NOMO-1 treated with DMSO at 0.1 percent for 48 hours (cell line): ENCODE data around the gene CDC42EP5.
"Not testable (repeated sequence)": the region's sequence is repeated elsewhere in the genome, so short reads cannot be mapped to it uniquely, and the experiment has no call there.

Experiments
- DNase-seq: peaks from one replicate; lab custom pipeline; 2025; ENCODE audit not compliant: unreplicated experiment; lab: John Stamatoyannopoulos, UW

Gene CDC42EP5

DNA sequence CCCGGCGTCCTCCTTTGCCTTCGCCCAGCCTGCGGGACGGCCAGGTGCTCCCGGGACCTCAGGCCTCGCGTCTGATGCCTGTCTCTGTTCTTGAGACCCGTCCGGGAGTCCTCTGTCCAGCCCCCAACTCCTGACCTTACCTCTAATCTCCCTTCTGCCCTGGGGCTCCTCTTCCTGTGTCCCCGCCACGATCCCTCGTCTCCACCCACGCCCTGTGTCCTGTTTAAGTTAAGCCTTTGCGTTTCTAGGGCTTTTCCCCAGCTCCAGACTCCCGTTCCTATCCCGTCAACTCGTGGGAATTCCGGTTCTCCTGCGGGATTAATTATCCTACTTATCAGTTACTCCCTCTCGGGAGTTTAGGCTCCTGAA is 23.4 kb downstream of the CDC42EP5 start:
- DNase-seq = no peak

DNA sequence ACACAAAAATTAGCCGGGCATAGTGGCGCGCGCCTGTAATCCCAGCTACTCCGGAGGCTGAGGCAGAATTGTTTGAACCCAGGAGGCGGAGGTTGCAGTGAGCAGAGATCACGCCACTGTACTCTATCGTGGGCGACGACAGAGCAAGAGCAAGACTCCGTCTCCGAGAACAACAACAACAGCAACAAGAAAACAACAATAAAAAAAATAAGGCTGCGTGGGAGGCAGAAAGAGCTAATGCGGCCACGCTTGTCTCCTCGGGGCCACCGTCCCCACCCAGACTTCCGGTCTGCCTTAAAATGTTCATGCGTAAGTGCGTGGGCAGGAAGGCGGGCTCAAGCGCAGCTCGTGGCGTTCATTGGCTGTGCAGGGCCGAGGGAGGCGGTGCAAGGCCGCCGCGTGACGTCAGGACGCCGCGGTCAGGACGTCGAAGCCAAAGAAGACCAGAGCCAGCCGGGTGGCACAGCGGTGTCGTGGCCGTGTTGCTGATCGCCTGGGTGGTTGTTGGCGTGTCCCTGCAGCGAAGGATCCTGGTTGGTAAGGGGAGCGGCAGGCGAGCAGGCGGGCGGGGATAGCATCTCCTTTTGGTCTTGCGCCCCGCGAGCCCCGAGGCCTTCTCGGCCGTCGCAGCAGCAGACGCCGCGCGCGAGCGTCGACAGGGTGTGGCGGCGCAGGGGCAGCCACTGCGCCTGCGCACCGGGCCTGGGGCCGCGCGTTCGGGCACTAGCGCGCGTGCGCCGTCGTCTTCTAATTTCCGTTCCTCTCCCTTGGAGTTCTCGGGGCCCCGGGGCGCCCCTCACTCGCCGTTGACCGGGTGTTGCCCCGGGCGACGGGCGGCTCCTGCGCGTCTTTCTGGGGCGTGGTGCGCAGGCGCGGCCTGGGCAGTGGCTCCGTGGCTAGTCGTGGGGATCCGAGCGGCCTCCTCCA is 24.1 kb downstream of the CDC42EP5 start, which contains the start of gene LENG8:
Gene LENG8 (plus strand): TSS at position 426 of the 927 bp plus-strand sequence. CDS start 2,146 bp downstream, outside the sequence.
- peak; percentile 96 for DNase-seq

DNA sequence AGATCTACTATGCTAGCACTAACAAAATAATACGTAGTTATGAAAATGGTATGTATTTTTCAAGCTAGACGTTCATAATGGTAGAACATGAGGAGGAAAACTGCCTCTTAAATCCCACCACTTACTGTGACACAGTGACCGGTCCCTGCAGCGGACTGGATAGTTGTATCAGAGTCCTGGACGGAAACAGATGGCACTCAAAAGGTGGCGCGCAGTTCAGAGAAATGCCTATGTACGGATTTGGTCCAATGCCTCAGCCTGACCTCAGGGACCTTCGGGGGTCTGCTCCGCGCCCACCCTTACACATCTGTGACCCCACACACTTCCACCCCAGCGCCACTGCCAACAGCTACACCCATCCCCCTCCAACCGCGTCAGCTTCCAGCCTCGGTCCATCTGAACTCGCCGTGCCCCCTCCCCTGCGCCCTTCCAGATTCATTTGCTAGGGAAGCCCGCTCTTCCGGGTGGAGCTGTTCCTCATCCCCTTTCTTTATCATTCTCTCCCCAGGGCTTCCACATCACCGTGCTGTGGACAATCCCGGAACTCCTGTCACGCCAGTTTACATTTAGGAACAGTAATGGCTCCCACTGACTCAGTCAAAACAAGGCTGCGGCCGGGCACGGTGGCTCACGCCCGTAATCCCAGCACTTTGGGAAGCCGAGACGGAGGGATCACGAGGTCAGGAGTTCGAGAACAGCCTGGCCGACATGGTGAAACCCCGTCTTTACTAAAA is 24.9 kb downstream of the CDC42EP5 start:
- DNase-seq = no peak

DNA sequence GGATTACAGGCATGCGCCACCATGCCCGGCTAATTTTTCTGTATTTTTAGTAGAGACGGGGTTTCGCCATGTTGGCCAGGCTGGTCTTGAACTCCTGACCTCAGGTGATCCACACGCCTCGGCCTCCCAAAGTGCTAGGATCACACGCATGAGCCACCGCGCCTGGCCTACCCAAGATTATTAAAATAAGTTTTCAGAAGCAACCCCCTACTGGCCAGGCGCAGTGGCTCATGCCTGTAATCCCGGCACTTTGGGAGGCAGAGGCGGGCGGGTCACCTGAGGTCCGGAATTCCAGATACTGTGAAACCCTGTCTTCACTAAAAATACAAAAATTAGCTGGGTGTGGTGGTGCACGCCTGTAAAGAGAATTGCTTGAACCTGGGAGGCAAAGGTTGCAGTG is 26.7 kb downstream of the CDC42EP5 start:
- not testable (repeated sequence) for DNase-seq

DNA sequence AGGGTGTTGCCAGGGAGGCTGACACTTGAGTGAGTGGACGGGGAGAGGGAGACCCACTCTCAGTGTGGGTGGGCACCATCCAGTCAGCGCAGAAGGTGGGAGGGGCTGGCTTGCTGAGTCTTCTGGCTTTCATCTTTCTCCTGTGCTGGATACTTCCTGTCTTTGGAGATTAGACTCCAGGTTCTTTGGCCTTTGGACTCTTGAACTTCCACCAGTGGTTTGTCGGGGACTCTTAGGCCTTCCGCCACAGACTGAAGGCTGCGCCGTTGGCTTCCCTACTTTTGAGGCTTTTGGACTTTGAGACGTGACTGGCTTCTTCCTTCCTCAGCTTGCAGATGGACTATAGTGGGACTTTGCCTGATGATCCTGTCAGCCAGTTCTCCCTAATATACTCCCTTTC is 28.4 kb downstream of the CDC42EP5 start:
- no peak for DNase-seq

DNA sequence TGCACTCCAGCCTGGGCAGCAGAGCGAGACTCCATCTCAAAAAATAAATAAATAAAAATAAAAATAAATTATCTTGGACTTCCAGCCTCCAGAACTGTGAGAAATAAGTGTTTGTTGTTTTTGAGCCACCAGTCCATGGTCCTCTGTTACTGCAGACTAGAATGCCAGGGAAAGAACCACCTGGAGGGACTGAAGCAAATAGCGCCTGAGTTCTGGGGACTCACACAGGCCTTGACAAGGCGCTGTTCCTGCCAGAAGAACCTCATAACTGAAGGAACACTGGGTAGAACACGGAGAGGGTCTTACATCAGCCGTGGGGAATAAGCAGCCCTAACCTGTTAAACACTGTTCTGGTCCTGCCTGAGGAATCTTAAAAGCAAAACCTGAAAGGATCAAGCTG is 32.5 kb downstream of the CDC42EP5 start:
- DNase-seq = no peak

DNA sequence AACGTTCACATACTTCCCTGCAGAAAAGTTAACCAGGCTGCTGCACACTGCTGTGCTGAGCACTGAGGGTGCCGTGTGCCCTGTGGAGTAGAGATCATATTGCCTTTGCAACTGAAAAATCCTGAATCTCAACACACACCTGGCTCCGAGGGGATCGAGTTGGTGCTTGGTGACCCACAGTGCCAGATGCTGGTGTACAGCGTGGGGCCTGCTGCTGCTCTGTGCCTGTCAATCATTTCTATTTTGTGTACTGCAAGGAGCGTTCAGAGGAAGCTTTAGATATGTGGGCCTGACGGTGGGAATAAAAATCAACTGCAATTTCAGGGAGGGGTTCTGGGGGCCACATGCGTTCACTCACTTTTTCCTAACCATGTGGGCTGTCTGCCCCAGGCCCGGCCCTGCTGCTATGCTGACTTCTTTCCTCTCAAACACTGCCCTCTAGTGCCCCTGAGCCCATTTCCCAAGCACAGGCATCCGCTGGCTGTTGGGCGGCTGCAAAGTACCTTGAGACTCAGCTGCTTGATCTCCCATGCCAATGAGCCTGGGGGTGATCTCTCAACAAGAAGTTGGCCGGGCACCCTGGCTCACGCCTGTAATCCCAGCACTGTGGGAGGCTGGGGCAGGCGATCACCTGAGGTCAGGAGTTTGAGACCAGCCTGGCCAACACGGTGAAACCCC is 33.8 kb downstream of the CDC42EP5 start:
- no peak for DNase-seq

DNA sequence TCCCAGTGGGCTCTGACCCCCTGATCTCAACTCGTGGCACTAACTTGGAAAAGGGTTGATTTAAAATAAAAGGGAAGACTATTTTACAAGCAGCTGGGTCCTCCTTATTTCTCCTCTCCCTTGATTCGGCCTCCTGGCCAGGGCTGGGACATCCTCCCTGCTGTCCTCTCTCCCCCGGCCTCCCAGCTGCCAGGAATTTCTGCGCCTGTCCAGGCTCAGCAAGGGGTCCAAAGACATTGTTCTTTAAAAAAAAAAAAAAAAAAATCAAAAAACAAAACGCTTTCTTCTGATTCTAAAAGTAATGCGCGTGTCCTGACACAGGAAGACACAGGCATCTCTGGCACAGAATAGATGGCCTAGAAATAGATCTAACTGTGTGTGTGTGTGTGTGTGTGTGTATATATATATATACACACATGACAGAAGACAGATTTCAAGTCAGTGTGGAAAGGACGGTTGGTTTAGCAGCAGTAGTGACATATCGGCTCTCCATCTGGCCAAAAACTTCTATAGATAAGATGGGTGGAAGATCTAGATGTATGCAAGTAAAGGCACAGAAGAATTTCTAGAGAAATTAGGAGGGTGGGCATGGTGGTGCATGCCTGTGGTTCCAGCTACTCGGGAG is 36.4 kb downstream of the CDC42EP5 start:
- DNase-seq = no peak

DNA sequence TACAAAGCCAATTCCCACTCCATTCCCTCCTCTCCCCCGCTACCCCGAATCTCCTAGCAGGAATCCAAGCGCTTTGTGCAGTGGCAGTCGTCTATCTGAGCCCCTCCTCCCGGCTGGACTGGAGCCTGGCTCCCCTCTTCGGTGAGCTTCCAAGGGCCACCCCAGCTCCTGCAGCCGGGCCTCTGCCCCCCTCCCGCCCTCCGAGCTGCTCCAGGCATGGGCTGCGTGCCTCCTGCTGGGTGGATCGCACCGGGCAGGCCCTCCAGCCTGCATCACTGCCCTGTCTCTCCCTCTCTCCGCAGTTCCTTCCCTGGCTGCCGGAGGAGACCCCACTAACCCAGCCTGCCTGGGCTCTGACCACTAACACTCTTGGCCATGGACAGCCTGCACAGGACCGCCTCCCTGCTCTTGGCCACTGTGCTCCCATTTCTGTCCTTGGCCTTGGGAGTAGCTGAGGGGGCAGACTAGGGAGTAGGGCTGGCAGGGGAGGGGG is 37.0 kb downstream of the CDC42EP5 start:
- no peak for DNase-seq

DNA sequence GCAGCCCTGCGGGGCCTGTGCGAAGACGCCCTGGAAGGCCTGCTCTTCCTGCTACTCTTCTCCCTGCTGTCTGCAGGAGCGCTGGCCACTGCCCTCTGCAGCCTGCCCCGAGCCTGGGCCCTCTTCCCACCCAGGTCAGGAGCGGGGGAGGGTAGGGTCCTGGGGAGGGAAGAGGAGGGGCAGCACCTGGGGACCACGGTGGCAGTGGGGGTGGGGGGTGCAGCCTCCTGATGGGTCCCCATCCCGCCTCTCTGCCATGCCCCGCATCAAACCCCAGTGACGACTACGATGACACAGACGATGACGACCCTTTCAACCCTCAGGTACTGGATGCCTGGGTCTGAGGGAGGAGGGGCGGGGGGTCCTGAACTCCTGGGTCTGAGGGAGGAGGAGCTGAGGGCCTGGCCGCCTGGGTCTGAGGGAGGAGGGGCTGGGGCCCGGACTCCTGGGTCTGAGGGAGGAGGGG is 37.5 kb downstream of the CDC42EP5 start:
- no peak for DNase-seq

DNA sequence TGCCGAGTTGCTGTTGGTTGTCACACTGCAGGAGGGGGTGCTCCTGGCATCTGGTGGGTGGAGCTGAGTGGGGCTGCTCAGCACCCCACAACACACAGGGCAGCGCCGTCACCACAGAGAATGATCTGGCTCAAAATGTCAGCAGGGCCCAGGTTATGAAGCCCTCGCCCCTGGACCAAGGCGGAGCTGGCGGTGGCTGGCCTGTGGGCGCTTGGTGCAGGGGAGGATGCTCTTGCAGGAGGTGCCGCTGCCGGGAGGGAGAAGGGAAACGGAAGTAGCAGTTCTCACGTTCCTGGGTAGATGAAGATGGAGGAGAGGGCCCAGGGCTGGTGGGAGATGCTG is 38.3 kb downstream of the CDC42EP5 start:
- DNase-seq = no peak

DNA sequence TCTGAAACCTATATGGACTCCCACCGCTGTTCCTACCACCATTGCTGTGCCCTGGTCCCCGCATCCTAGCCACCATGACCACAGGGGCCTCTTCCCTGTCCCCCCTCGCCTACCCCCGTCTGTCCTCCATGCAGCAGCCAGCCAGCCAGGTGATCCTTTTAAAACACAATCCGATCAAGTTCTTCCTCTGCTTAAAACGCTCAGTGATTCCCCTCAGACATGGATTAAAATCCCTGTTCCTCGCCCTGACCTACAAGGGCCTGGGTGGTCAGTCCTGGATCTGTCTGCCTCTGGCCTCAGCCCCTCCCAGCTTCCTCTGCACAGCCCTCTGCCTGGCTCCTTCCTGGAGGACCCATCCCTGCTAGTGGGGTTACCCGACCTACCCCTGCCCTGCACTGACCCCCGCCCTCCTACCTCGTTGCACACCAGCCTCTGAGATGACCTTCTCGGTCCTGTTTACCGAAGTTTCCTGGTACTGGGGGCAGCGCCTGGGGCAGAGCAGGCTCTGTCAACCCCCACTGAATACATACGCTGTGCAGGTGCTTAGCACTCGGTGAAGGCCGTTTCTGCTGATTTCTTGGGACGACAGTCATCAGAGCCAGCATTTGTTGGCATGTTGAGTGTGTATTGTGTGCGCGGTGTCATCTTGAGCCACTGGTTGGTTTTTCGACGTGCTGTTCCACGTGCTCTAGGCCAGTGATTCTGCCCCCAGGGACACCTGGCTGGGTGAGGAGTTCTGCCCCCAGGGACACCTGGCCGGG is 38.8 kb downstream of the CDC42EP5 start:
- DNase-seq = no peak

DNA sequence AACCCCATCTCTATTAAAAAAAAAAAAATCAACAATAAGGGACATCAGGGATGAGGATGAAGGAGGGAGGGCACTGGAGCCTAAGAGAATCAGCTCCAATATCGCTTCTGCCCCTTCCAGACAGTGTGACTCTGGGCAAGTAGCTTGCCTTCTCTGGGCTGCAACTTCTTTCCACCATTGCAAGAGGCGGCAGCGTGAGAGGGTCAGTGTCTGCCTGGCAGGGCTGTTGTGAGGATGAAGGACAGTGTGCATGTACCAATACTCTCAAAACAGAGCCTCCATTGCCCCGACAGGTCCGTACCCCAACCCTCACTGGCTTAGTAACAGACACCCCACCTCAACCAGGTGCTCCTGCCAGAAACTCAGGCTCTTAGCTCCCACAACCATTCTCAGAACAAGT is 39.4 kb downstream of the CDC42EP5 start:
- DNase-seq = no peak

DNA sequence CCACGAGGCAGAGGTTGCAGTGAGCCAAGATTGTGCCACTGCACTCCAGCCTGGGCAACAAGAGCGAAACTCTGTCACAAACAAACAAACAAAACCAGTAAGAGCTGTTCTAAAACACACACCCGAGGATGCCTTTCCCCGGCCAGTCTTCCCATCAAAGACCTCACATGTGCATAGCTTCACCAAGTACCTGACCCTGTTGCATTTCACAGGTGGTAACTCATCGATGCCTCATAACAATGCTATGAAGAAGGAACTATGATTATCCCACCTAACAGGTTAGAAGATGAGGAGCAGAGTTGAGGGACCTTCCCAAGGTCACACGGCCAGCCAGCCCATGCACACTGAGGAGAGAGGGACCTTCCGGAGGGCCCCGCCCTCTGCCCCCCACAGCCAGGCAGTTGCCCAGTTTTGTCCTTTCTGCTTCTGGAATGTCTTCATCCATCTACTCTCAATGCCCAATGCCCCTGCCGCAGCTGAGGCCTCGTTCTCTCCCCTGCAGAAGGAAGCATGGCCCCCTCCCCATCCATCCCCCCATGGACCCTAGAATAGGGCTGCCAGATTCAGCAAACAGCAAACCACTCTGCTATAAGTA is 40.9 kb downstream of the CDC42EP5 start:
- no peak for DNase-seq

DNA sequence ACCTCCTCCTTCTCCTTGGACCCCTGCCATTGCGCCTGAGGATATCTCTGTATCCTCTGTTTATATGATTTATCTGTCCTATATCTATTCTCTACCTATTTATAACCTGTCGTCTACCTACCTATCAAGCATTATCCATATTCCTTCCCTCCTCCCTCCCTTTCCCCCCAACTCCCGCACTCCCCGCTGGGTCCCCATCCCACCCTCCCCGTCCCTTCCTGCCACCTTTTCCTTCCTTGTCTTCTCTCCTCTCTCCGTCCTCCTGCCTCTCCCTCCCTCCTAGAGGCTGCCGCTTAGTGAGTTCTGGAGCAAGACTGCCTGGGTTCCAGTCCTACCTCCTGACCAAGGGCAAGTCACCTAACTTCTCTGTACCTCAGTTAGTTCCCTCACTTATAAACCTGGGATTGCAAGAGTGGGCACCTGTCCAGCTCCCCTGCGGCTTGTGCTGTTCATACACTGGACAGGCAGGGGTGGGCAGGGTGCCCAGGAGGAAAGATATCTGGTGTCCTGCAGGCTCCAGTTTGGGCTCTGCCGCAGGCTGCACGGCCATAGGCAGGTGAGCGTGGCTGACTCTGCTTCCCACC is 41.7 kb downstream of the CDC42EP5 start:
- DNase-seq = no peak

DNA sequence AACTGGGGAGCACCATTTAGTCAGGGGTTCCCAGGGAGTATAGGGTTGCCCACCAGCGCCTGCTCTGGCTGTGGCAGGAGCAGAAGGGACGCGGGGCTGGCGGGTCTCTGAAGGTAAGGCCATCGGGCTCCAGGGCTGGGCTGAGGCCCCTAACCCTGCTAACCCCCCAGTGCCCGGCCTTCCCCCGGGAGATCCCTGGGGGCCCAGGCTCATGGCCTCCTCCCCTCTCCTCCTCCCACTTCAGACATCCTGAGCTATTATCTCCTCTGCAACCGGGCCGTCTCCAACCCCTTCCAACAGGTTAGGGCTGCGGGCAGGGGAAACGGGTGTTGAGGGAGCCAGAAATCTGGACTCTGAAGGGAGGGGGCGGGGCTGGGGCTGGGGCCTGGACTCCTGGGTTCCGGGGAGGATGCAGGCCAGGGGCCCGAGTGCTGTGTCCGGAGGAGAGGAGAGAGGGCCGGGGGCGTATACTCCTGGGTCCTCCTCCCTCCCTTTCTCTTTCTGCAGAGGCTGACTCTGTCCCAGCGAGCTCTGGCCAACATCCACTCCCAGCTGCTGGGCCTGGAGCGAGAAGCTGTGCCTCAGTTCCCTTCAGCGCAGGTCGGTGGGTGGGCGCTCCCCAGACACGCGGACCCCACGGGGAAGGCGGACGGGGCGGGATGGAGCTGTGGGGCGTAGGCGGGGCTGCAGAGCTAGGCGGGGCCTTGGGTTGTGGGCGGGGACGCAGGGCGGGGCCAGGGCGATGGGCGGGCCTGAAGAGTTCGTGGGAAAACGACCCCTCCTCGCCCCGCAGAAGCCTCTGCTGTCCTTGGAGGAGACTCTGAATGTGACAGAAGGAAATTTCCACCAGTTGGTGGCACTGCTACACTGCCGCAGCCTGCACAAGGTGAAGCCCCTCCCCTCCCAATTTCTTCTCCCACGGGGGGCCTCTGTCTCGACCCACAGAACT is 42.5 kb downstream of the CDC42EP5 start:
- no peak for DNase-seq

DNA sequence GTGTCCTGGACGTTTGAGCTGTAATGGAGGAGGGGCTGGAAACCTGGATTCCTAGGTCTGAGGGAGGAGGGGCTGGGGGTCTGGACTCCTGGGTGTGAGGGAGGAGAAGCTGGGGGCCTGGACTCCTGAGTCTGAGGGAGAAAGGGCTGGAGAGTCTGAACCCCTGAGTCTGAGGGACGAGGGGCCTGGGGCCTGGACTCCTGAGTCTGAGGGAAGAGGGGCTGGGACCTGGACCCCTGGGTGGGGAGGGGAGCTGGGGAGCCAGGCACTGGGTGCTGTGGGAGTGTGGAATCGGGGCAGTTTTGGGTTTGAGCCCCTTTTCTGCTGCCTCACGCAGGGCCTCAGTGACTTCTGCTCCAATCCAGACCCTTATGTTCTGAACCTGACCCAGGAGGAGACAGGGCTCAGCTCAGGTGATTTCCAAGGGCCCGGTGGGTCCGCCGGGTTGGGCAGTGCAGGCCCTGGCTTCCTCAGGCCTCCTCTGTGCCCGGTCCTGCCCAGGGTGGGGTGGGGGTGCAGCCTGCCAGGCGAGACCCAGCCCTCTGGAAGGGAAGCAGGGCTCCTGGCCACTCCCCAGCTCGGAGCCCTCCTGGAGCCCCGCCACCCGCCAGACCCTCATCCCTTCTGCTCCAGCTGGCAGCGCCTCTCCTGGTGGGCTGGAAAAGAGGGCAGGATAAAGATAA is 43.4 kb downstream of the CDC42EP5 start:
- DNase-seq = no peak

DNA sequence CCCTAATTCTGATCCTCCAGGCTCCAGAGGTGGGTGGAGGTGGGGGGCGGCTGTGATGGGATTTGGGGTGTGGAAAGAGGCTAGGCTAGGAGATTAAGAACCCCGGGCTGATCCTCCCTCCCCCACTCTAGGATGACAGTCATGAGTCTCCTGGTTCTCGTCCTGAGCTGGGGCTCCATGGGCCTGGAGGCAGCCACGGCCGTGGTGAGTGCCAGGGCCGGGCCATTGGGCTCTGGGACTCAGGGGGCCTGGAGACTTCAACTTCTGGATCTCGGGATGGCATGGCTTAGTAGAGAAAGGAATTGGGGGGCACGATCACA is 44.0 kb downstream of the CDC42EP5 start:
- no peak for DNase-seq
